K562 treated with DMSO at 1 percent for 4 hours (cell line): ENCODE data around the gene ARMH1. TPM values are rescaled to one million over a fixed set of nuclear protein-coding genes. Genes with fewer than 3 reads are reported as not detected.

ENCODE experiments used
- total RNA-seq: library from RNA; unstranded; fragments of 300-600 nt; gene quantifications from 2 replicates; pipeline ENCODE4 v1.2.3, GENCODE V29; 2022; ENCODE audit not compliant: insufficient read depth

Gene ARMH1
- total RNA-seq = not detected in 2 replicates

GRCh38 chr1:44674113-44675000 is at the start of gene ARMH1, which contains the start of gene TMEM53:
TSS of gene ARMH1 (plus strand) at chr1:44674714. CDS start at chr1:44689698, 14,984 bp downstream.
TSS of gene TMEM53 (minus strand) at chr1:44674481. CDS start at chr1:44674391, 90 bp downstream.

GRCh38 chr1:44730741-44731512 is 56.4 kb downstream of the ARMH1 start, which contains the start of gene RNU5D-1:
TSS of gene RNU5D-1 (minus strand) at chr1:44731170.

GRCh38 chr1:44739307-44740178 is 65.0 kb downstream of the ARMH1 start, which contains the start of gene KIF2C:
TSS of gene KIF2C (plus strand) at chr1:44739837. CDS start at chr1:44739933, 96 bp downstream.

Other genes with a start within 250 kb of the ARMH1 start
- 5.6 and 8.5 TPM in 2 replicates for gene TMEM53, start 233 bp upstream of the ARMH1 start, total RNA-seq
- not detected in 2 replicates for gene RNU5D-1, start 56.5 kb downstream of the ARMH1 start, total RNA-seq
- gene KIF2C, start 65.1 kb downstream of the ARMH1 start, total RNA-seq = 149 and 154 TPM in 2 replicates
- gene RPS8, start 100.8 kb downstream of the ARMH1 start, total RNA-seq = 6,154 and 6,462 TPM in 2 replicates
- gene BEST4, start 113.5 kb downstream of the ARMH1 start, total RNA-seq = not detected in 2 replicates
- 7.7 and 11.0 TPM in 2 replicates for gene PLK3, start 125.7 kb downstream of the ARMH1 start, total RNA-seq
- gene DYNLT4, start 132.6 kb downstream of the ARMH1 start, total RNA-seq = 1.8 TPM in 1 of 2 replicates, not detected in the other
- 2.2 TPM in 1 of 2 replicates, not detected in the other for gene BTBD19, start 133.8 kb downstream of the ARMH1 start, total RNA-seq
- 0.55 and 1.5 TPM in 2 replicates for gene PTCH2, start 168.5 kb downstream of the ARMH1 start, total RNA-seq